Neural progenitor cell (in vitro differentiated cells): ENCODE data around the gene CRTC3. TPM values are rescaled to one million over a fixed set of nuclear protein-coding genes. Genes with fewer than 3 reads are reported as not detected.

Experiments
- DNase-seq: peaks from one replicate; pipeline ENCODE4 v3.0.0-alpha.2; 2016; ENCODE audit warnings: low spot score
- H2AFZ ChIP-seq: fragments of 200-600 bp; sonication (generic); replicated peaks from 2 replicates; pipeline ENCODE4 v1.6.1; 2016; ENCODE audit warnings: antibody characterized with exemption
- H3F3A ChIP-seq: fragments of 200-600 bp; sonication (generic); 2 replicates; pipeline ENCODE4 v1.6.1; 2016; ENCODE audit warnings: antibody characterized with exemption, low read depth
- H3K27ac ChIP-seq: fragments of 200-600 bp; sonication (generic); 2 replicates; pipeline ENCODE4 v1.5.1; 2016; ENCODE audit warnings: mild to moderate bottlenecking
- H3K27me3 ChIP-seq: fragments of 200-600 bp; sonication (generic); 2 replicates; pipeline ENCODE4 v1.6.1; 2016; ENCODE audit warnings: mild to moderate bottlenecking, moderate library complexity
- H3K36me3 ChIP-seq: fragments of 200-600 bp; sonication (generic); 2 replicates; pipeline ENCODE4 v1.5.1; 2016
- H3K4me1 ChIP-seq: fragments of 200-600 bp; sonication (generic); 2 replicates; pipeline ENCODE4 v1.6.1; 2016; ENCODE audit warnings: mixed run types
- H3K4me2 ChIP-seq: fragments of 200-600 bp; sonication (generic); 2 replicates; pipeline ENCODE4 v1.6.1; 2016
- H3K4me3 ChIP-seq: fragments of 200-600 bp; sonication (generic); 2 replicates; pipeline ENCODE4 v1.5.1; 2016
- H3K79me2 ChIP-seq: fragments of 200-600 bp; sonication (generic); 2 replicates; pipeline ENCODE4 v1.6.1; 2016; ENCODE audit warnings: low read depth
- H3K9ac ChIP-seq: fragments of 200-600 bp; sonication (generic); 2 replicates; pipeline ENCODE4 v1.6.1; 2016
- H3K9me3 ChIP-seq: fragments of 200-600 bp; sonication (generic); 2 replicates; pipeline ENCODE4 v1.5.1; 2016; ENCODE audit warnings: low read depth
- H4K20me1 ChIP-seq: fragments of 200-600 bp; sonication (generic); 2 replicates; pipeline ENCODE4 v1.6.1; 2016; ENCODE audit warnings: low read depth
- H3K27ac Mint-ChIP-seq: 3 replicates; pipeline ENCODE4 v1.8.0; 2021; ENCODE audit warnings: mixed read lengths
- H3K27me3 Mint-ChIP-seq: 2 replicates; pipeline ENCODE4 v1.8.0; 2022; ENCODE audit warnings: low read depth, mild to moderate bottlenecking, inconsistent platforms, moderate library complexity, mixed read lengths; ENCODE audit not compliant: insufficient read depth
- H3K36me3 Mint-ChIP-seq: 3 replicates; pipeline ENCODE4 v1.8.0; 2021; ENCODE audit warnings: mixed read lengths
- H3K4me1 Mint-ChIP-seq: 3 replicates; pipeline ENCODE4 v1.8.0; 2021; ENCODE audit warnings: mixed read lengths
- H3K4me3 Mint-ChIP-seq: 3 replicates; pipeline ENCODE4 v1.8.0; 2021; ENCODE audit warnings: mild to moderate bottlenecking, moderate library complexity, mixed read lengths
- H3K9me3 Mint-ChIP-seq: 3 replicates; pipeline ENCODE4 v1.8.0; 2020; ENCODE audit warnings: mixed read lengths
- EZH2 ChIP-seq: fragments of 200-600 bp; sonication (generic); IDR thresholded peaks from 2 replicates; pipeline ENCODE4 v1.6.1; 2017; ENCODE audit warnings: antibody characterized with exemption, mild to moderate bottlenecking, moderate library complexity
- EZH2phosphoT487 ChIP-seq: fragments of 200-600 bp; sonication (generic); IDR thresholded peaks from 2 replicates; pipeline ENCODE4 v1.6.1; 2017; ENCODE audit warnings: antibody characterized with exemption
- total RNA-seq: library from RNA; depleted of rRNA; stranded (reverse); fragments of >200 nt; gene quantifications from 2 replicates; pipeline ENCODE4 v1.2.3, GENCODE V29; 2015; ENCODE audit warnings: low replicate concordance
- TF ChIP-seq, protein P1 (sequence below): fragments of 200-600 bp; sonication (generic); IDR thresholded peaks from 2 replicates; pipeline ENCODE4 v1.5.1; 2017; ENCODE audit warnings: antibody characterized with exemption, mild to moderate bottlenecking

CRTC3 gene
- total RNA-seq, 1 donor from 2014 or later, result 4.9 TPM

DNA sequence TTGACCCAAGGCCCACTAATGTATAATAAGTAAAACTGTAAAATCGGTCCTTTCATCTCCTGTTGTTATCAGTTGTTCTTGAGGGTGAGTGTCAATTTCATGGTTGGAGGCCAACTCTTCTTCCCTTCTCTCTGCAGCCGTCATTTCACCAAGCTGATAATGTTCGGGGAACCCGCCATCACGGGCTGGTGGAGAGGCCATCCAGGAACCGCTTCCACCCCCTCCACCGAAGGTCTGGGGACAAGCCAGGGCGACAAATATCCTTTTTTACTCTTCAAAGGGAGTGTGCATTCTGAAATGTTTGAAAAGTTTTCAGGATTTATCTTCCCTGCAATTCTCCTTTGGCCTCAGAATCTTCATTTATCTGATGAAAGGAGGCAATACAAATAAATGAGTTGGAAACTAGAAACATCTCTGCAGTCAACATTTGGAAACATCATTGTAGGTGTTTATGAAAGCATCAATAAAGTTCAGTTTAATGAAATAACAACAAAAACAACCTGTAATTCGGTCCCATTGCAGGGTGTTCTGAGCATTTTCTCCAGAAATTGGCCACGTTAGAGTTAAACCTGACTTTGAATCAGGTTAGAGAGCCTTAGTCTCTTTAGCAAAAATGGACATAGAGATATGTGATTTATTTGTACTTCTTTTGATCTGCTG is 63.9 kb downstream of the CRTC3 start:
- peaks cover 5% of the 10 kb centered on the region for H3K4me1 ChIP-seq
- no peaks in the 10 kb centered on the region for H3F3A ChIP-seq
- no peaks in the 10 kb centered on the region for H4K20me1 ChIP-seq
- TF ChIP-seq EZH2 (no peak), EZH2phosphoT487 (no peak)
- TF ChIP-seq, protein P1, sequence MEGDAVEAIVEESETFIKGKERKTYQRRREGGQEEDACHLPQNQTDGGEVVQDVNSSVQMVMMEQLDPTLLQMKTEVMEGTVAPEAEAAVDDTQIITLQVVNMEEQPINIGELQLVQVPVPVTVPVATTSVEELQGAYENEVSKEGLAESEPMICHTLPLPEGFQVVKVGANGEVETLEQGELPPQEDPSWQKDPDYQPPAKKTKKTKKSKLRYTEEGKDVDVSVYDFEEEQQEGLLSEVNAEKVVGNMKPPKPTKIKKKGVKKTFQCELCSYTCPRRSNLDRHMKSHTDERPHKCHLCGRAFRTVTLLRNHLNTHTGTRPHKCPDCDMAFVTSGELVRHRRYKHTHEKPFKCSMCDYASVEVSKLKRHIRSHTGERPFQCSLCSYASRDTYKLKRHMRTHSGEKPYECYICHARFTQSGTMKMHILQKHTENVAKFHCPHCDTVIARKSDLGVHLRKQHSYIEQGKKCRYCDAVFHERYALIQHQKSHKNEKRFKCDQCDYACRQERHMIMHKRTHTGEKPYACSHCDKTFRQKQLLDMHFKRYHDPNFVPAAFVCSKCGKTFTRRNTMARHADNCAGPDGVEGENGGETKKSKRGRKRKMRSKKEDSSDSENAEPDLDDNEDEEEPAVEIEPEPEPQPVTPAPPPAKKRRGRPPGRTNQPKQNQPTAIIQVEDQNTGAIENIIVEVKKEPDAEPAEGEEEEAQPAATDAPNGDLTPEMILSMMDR, result no peak
- H3K36me3 ChIP-seq, result no peaks in the 10 kb centered on the region
- H3K4me1 Mint-ChIP-seq, result peaks cover 14% of the 10 kb centered on the region
- no peaks in the 10 kb centered on the region for H3K9me3 Mint-ChIP-seq
- H3K9me3 ChIP-seq, result no peaks in the 10 kb centered on the region
- peaks cover 7% of the 10 kb centered on the region for H3K36me3 Mint-ChIP-seq
- H3K4me2 ChIP-seq, result no peak overlapping the region
- H3K27ac Mint-ChIP-seq, result no peak overlapping the region
- H2AFZ ChIP-seq, result no peak overlapping the region
- no peak overlapping the region for H3K27ac ChIP-seq
- no peaks in the 10 kb centered on the region for H3K79me2 ChIP-seq
- no peaks in the 10 kb centered on the region for H3K27me3 ChIP-seq
- no peak for DNase-seq
- H3K4me3 Mint-ChIP-seq, result no peak overlapping the region
- no peak overlapping the region for H3K9ac ChIP-seq
- peaks cover 4% of the 10 kb centered on the region for H3K27me3 Mint-ChIP-seq
- no peak overlapping the region for H3K4me3 ChIP-seq

GRCh38 chr15:90594301-90594738 is 64.6 kb downstream of the CRTC3 start:
- Mint-ChIP-seq H3K27me3 (peaks cover 1% of the 10 kb centered on the region), H3K9me3 (no peaks in the 10 kb centered on the region), H3K4me3 (no peak overlapping the region), H3K36me3 (peaks cover 7% of the 10 kb centered on the region), H3K27ac (no peak overlapping the region), H3K4me1 (peaks cover 16% of the 10 kb centered on the region)
- Histone ChIP-seq H3K36me3 (no peaks in the 10 kb centered on the region), H3K4me2 (no peak overlapping the region), H3F3A (no peaks in the 10 kb centered on the region), H3K4me1 (peaks cover 5% of the 10 kb centered on the region), H3K9me3 (no peaks in the 10 kb centered on the region), H3K4me3 (no peak overlapping the region), H3K27me3 (no peaks in the 10 kb centered on the region), H3K79me2 (no peaks in the 10 kb centered on the region), H2AFZ (no peak overlapping the region), H4K20me1 (no peaks in the 10 kb centered on the region), H3K27ac (no peak overlapping the region), H3K9ac (no peak overlapping the region)
- no peak for DNase-seq
- TF ChIP-seq EZH2phosphoT487 (no peak), EZH2 (no peak)
- TF ChIP-seq, protein P1, result no peak

DNA sequence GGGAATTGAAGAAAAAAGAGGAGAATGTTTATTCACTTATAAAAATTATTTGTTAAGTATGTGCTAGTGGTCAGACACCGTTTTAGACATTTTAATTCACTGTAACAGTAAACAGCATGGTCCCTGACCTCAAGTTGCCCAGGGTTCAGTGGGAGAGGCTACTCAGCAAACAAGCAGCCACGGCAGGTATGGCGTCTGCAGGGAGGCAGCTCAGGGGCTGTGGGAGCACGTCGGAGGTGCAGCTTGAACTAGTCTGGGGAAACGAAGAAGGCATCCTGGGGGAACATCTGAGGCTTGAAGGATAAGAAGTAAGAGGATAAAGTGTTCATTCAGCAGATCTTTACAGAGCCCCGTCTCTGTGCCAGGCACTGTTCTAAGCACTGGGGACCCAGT is 66.0 kb downstream of the CRTC3 start:
- no peak overlapping the region for H3K27ac ChIP-seq

GRCh38 chr15:90596943-90597342 is 67.2 kb downstream of the CRTC3 start:
- no peak overlapping the region for H3K4me3 ChIP-seq
- no peaks in the 10 kb centered on the region for H4K20me1 ChIP-seq
- no peaks in the 10 kb centered on the region for H3K36me3 ChIP-seq
- Mint-ChIP-seq H3K9me3 (no peaks in the 10 kb centered on the region), H3K27me3 (peaks cover 2% of the 10 kb centered on the region), H3K27ac (no peak overlapping the region), H3K36me3 (peaks cover 9% of the 10 kb centered on the region), H3K4me3 (no peak overlapping the region), H3K4me1 (peaks cover 16% of the 10 kb centered on the region)
- no peaks in the 10 kb centered on the region for H3K27me3 ChIP-seq
- no peak overlapping the region for H3K4me2 ChIP-seq
- TF ChIP-seq, protein P1, result no peak
- TF ChIP-seq EZH2 (no peak), EZH2phosphoT487 (no peak)
- no peaks in the 10 kb centered on the region for H3K9me3 ChIP-seq
- H3K4me1 ChIP-seq, result peaks cover 5% of the 10 kb centered on the region
- no peaks in the 10 kb centered on the region for H3K79me2 ChIP-seq
- H3F3A ChIP-seq, result no peaks in the 10 kb centered on the region
- H2AFZ ChIP-seq, result no peak overlapping the region
- DNase-seq, result no peak
- H3K27ac ChIP-seq, result no peak overlapping the region
- H3K9ac ChIP-seq, result no peak overlapping the region

More for the DNA sequence above, 66.0 kb downstream of the CRTC3 start:
- Mint-ChIP-seq H3K9me3 (no peaks in the 10 kb centered on the region), H3K36me3 (peaks cover 9% of the 10 kb centered on the region), H3K4me1 (peaks cover 16% of the 10 kb centered on the region), H3K27me3 (peaks cover 2% of the 10 kb centered on the region), H3K27ac (no peak overlapping the region), H3K4me3 (no peak overlapping the region)
- Histone ChIP-seq H4K20me1 (no peaks in the 10 kb centered on the region), H3K27me3 (no peaks in the 10 kb centered on the region), H3F3A (no peaks in the 10 kb centered on the region), H3K4me3 (no peak overlapping the region), H3K9me3 (no peaks in the 10 kb centered on the region), H3K79me2 (no peaks in the 10 kb centered on the region), H3K36me3 (no peaks in the 10 kb centered on the region), H3K4me1 (peaks cover 5% of the 10 kb centered on the region), H2AFZ (no peak overlapping the region), H3K9ac (no peak overlapping the region), H3K4me2 (no peak overlapping the region)
- no peak for DNase-seq
- no peak for TF ChIP-seq EZH2phosphoT487
